Naive thymus-derived CD4-positive, alpha-beta T cell (primary cell): ENCODE measurements around the gene NUDT7. TPM values are rescaled to one million over a fixed set of nuclear protein-coding genes. Genes with fewer than 3 reads are reported as not detected.
A peak's percentile ranks its signal among the peaks of the same experiment; 100 is the strongest.

ENCODE experiments used
- ATAC-seq: fragments of 150-1000 bp; cut with Tn5 transposase; 2 replicates; pipeline ENCODE4 v1.10.0; 2021; ENCODE audit warnings: mild to moderate bottlenecking, moderate library complexity
- CTCF ChIA-PET: fragments of 350-600 bp; sonication (Branson Sonifier 250); formaldehyde crosslinking; loops from one replicate; lab custom pipeline; 2021; ENCODE audit warnings: antibody characterized with exemption; lab: Charles Lee
- POLR2A ChIA-PET: fragments of 350-600 bp; sonication (Branson Sonifier 250); formaldehyde crosslinking; loops from one replicate; lab custom pipeline; 2021; ENCODE audit warnings: antibody characterized with exemption, inconsistent platforms; lab: Charles Lee
- DNase-seq, 9 donors: peaks; one replicate each; pipeline versions ENCODE4 v3.0.0 to v3.0.0-alpha.2; 2020 to 2022; ENCODE audit warnings: mixed read lengths in 1 of 9
- H3K27ac ChIP-seq: one replicate; pipeline ENCODE4 v1.7.0; 2013; ENCODE audit warnings: mild to moderate bottlenecking, low read depth, low read length, moderate library complexity
- H3K27me3 ChIP-seq, 2 donors: one replicate each; pipeline ENCODE4 v1.7.0; 2013; ENCODE audit warnings: low read length in 2 of 2, mild to moderate bottlenecking in 2 of 2, moderate library complexity in 2 of 2; ENCODE audit not compliant: control insufficient read depth in 2 of 2, insufficient read depth in 2 of 2
- H3K36me3 ChIP-seq, 3 experiments: 1 replicate in 2 of 3; 2 replicates in 1 of 3; pipeline ENCODE4 v1.7.0; 2013; ENCODE audit warnings: low read length in 3 of 3, mild to moderate bottlenecking in 3 of 3, moderate library complexity in 1 of 3; ENCODE audit not compliant: insufficient read depth in 3 of 3, control insufficient read depth in 2 of 3
- H3K4me1 ChIP-seq, 2 donors: one replicate each; pipeline ENCODE4 v1.7.0; 2013; ENCODE audit warnings: low read length in 2 of 2, mild to moderate bottlenecking in 2 of 2, moderate library complexity in 1 of 2; ENCODE audit not compliant: control insufficient read depth in 2 of 2, insufficient read depth in 2 of 2
- H3K4me3 ChIP-seq: 2 replicates; pipeline ENCODE4 v1.7.0; 2013; ENCODE audit warnings: mild to moderate bottlenecking, low read length
- H3K9me3 ChIP-seq, 3 experiments: 1 replicate in 2 of 3; 2 replicates in 1 of 3; pipeline ENCODE4 v1.7.0; 2013; ENCODE audit warnings: low read length in 3 of 3; ENCODE audit not compliant: control insufficient read depth in 2 of 3
- H3K27ac Mint-ChIP-seq, 9 donors: one replicate each; pipeline ENCODE4 v1.8.0; 2020 to 2022; ENCODE audit warnings: mixed read lengths in 9 of 9, mild to moderate bottlenecking in 8 of 9, moderate library complexity in 5 of 9, inconsistent platforms in 2 of 9
- H3K27me3 Mint-ChIP-seq, 5 donors: one replicate each; pipeline ENCODE4 v1.8.0; 2021 to 2022; ENCODE audit warnings: mixed read lengths in 5 of 5, mild to moderate bottlenecking in 1 of 5
- H3K36me3 Mint-ChIP-seq, 5 donors: one replicate each; pipeline ENCODE4 v1.8.0; 2020 to 2022; ENCODE audit warnings: mixed read lengths in 5 of 5, mild to moderate bottlenecking in 3 of 5, inconsistent platforms in 1 of 5
- H3K4me1 Mint-ChIP-seq, 7 donors: one replicate each; pipeline ENCODE4 v1.8.0; 2020 to 2022; ENCODE audit warnings: mixed read lengths in 7 of 7, mild to moderate bottlenecking in 3 of 7, inconsistent platforms in 1 of 7
- H3K4me3 Mint-ChIP-seq, 10 donors: one replicate each; pipeline ENCODE4 v1.8.0; 2020 to 2022; ENCODE audit warnings: mild to moderate bottlenecking in 10 of 10, mixed read lengths in 10 of 10, moderate library complexity in 6 of 10, inconsistent platforms in 2 of 10
- H3K9me3 Mint-ChIP-seq, 11 donors: one replicate each; pipeline ENCODE4 v1.8.0; 2020 to 2022; ENCODE audit warnings: mixed read lengths in 11 of 11, mild to moderate bottlenecking in 4 of 11, inconsistent platforms in 1 of 11, moderate library complexity in 1 of 11
- intact Hi-C, 2 donors: fragments of 100-400 bp; cut with micrococcal nuclease; formaldehyde crosslinking; loops; one replicate each; pipeline ENCODE4 v1.15.1; 2023
- polyA plus RNA-seq, 2 donors: library from polyadenylated mRNA; unstranded; fragments of 300-500 nt; fragmentation: Illumina TruSeq; gene quantifications; one replicate each; pipeline ENCODE4 v1.2.3, GENCODE V29; 2021
- total RNA-seq, 6 experiments: library from RNA in 5 of 6; stranded (reverse) in 5 of 6; gene quantifications; 1 replicate in 5 of 6; 2 replicates in 1 of 6; pipeline ENCODE4 v1.2.3 and lab custom pipeline; 2021 to 2026

NUDT7 gene
- total RNA-seq, result 10 to 100 TPM in 2 of 5 experiments, 1 to 10 TPM in 3; 2.1 to 10.9 (median 8.2) TPM
- polyA plus RNA-seq, result 10 to 100 TPM; 10.6 to 22.8 TPM
- total RNA-seq (lab: John Stamatoyannopoulos, UW), result 2.4 reads per million, percentile 12 among the genes with 10 or more reads in this experiment

- H3K9me3 Mint-ChIP-seq, result peaks cover 0 to 5% (median 0%) of the 10 kb centered on the region in 11 donors
- H3K4me3 ChIP-seq, result peak within 1 kb of the TSS; percentile 76
- CTCF ChIA-PET, result interaction anchor here (1.0 kb wide), 1 partner anchor 49 kb away, joined by 3 read pairs; no protein-coding TSS in a partner anchor
- ATAC-seq (peak; percentile 98), DNase-seq (peak; percentile 78 to 98 (median 88))
- peaks cover 5 to 9% of the 10 kb centered on the region in 2 donors for H3K4me1 ChIP-seq
- H3K4me1 Mint-ChIP-seq, result peaks cover 7 to 21% (median 15%) of the 10 kb centered on the region in 7 donors
- POLR2A ChIA-PET, result no interaction called here
- intact Hi-C loops, result loop anchor here (1.0 to 2.0 kb wide), 6 partner anchors 48 to 532 kb away; partner anchors contain the start of gene WWOX (in 2 of the 2)
- no peaks in the 10 kb centered on the region for H3K27me3 Mint-ChIP-seq
- H3K27me3 ChIP-seq, result no peaks in the 10 kb centered on the region
- H3K27ac ChIP-seq, result peak within 1 kb of the TSS; percentile 71
- no peaks in the 10 kb centered on the region for H3K36me3 ChIP-seq
- peak within 1 kb of the TSS; percentile 86 to 94 (median 90) for H3K4me3 Mint-ChIP-seq
- peak within 1 kb of the TSS; percentile 51 to 91 (median 85) for H3K27ac Mint-ChIP-seq
- peaks cover 6 to 17% (median 8%) of the 10 kb centered on the region in 5 donors for H3K36me3 Mint-ChIP-seq
- H3K9me3 ChIP-seq, result no peaks in the 10 kb centered on the region
These were observed at the start of gene NUDT7 for GRCh38 chr16:77722309-77723107. Gene NUDT7, plus strand, starts transcription at chr16:77722514. Its CDS starts 69 bp downstream, at chr16:77722583.

GRCh38 chr16:77674888-77675287 lies 47.4 kb upstream of the NUDT7 start:
- Histone ChIP-seq H3K27me3 (no peaks in the 10 kb centered on the region), H3K9me3 (no peaks in the 10 kb centered on the region), H3K4me3 (no peak overlapping the region), H3K4me1 (no peaks in the 10 kb centered on the region), H3K27ac (no peak overlapping the region), H3K36me3 (no peaks in the 10 kb centered on the region)
- Mint-ChIP-seq H3K4me1 (no peaks in the 10 kb centered on the region), H3K27me3 (peaks cover 0 to 15% (median 8%) of the 10 kb centered on the region in 5 donors), H3K4me3 (no peak overlapping the region), H3K36me3 (no peaks in the 10 kb centered on the region), H3K27ac (no peak overlapping the region), H3K9me3 (no peaks in the 10 kb centered on the region)
- DNase-seq (no peak), ATAC-seq (no peak)
- CTCF ChIA-PET, result interaction anchor here (0.7 to 2.8 kb wide), 7 partner anchors 18 to 328 kb away, joined by 3 to 12 read pairs (median 4); no protein-coding TSS in a partner anchor
- intact Hi-C loops, result loop anchor here (1.0 to 10.0 kb wide), 7 partner anchors 48 to 424 kb away; partner anchors contain the start of genes WWOX (in 2 of the 2) and NUDT7 (in 1 of the 2)
- POLR2A ChIA-PET, result no interaction called here

- H3K4me1 ChIP-seq, result no peaks in the 10 kb centered on the region
- H3K27ac Mint-ChIP-seq, result no peak overlapping the region
- ChIA-PET CTCF (interaction anchor here (0.8 to 2.8 kb wide), 7 partner anchors 26 to 424 kb away, joined by 3 to 12 read pairs (median 4); partner anchors contain the start of gene WWOX), POLR2A (no interaction called here)
- H3K27me3 ChIP-seq, result no peaks in the 10 kb centered on the region
- no peak overlapping the region for H3K4me3 ChIP-seq
- no peaks in the 10 kb centered on the region for H3K9me3 ChIP-seq
- no peaks in the 10 kb centered on the region for H3K9me3 Mint-ChIP-seq
- intact Hi-C loops, result loop anchor here (1.0 to 10.0 kb wide), 8 partner anchors 47 to 559 kb away; partner anchors contain the start of genes WWOX (in 2 of the 2) and NUDT7 (in 1 of the 2)
- peak; percentile 87 for ATAC-seq
- peak; percentile 12 to 69 (median 54) for DNase-seq
- H3K36me3 ChIP-seq, result no peaks in the 10 kb centered on the region
- H3K4me3 Mint-ChIP-seq, result no peak overlapping the region
- no peaks in the 10 kb centered on the region for H3K4me1 Mint-ChIP-seq
- H3K27ac ChIP-seq, result no peak overlapping the region
- no peaks in the 10 kb centered on the region for H3K36me3 Mint-ChIP-seq
- peaks cover 0 to 10% (median 7%) of the 10 kb centered on the region in 5 donors for H3K27me3 Mint-ChIP-seq
These were observed 46.6 kb upstream of the NUDT7 start for GRCh38 chr16:77675464-77676324.

DNA sequence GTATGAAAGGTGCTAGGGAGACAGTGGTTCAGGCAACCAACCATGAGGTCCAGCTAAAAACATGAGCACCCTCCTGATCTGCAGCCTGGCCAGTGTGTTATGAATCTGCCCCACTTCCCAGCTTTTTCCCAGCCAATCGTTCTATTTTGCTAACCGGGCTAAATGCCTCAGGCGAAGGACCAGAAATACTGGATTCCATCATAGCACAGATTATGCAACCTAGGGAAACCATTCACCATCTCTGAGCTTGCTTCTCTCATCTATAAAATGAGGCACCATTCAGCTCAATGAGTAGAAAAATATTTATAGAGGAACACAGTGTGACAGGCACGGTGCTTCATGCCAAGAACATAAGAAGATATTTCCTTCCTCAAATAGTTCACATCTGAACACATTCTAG lies 45.2 kb upstream of the NUDT7 start:
- Mint-ChIP-seq H3K4me1 (no peaks in the 10 kb centered on the region), H3K27me3 (peaks cover 0 to 10% (median 6%) of the 10 kb centered on the region in 5 donors), H3K4me3 (no peak overlapping the region), H3K27ac (no peak overlapping the region), H3K36me3 (no peaks in the 10 kb centered on the region), H3K9me3 (no peaks in the 10 kb centered on the region)
- no peak for DNase-seq
- H3K4me3 ChIP-seq, result no peak overlapping the region
- no peak overlapping the region for H3K27ac ChIP-seq
- POLR2A ChIA-PET, result no interaction called here
- H3K27me3 ChIP-seq, result no peaks in the 10 kb centered on the region
- no peaks in the 10 kb centered on the region for H3K9me3 ChIP-seq
- CTCF ChIA-PET, result interaction anchor here (0.6 to 1.6 kb wide), 5 partner anchors 296 to 422 kb away, joined by 3 to 5 read pairs (median 4); partner anchors contain the start of gene WWOX
- H3K4me1 ChIP-seq, result no peaks in the 10 kb centered on the region
- H3K36me3 ChIP-seq, result no peaks in the 10 kb centered on the region
- intact Hi-C loops, result loop anchor here (2.0 to 10.0 kb wide), 4 partner anchors 105 to 558 kb away; partner anchors contain the start of gene WWOX (in 1 of the 2)
- ATAC-seq, result no peak

DNA sequence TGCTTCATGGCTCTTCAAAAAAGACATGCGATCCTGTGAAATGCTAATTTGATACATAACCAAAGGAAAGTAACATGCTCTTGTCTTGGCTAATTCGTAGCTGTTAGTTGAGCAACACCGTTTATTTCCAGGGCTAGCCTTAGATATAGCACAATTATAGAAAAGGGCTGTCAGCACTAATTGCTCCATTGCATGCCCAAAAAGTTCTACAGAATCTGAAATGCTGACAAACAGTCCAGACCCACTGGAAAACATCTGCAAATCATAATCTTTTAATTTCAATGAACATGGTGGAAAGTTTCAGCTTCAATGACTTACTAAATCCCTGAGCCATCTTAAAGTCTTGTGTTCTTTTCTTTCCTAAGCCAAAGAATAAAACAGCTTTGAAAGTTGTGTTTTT lies 42.9 kb upstream of the NUDT7 start:
- DNase-seq (no peak), ATAC-seq (no peak)
- peaks cover 4 to 10% (median 5%) of the 10 kb centered on the region in 5 donors for H3K27me3 Mint-ChIP-seq
- no peaks in the 10 kb centered on the region for H3K4me1 ChIP-seq
- H3K9me3 Mint-ChIP-seq, result no peaks in the 10 kb centered on the region
- ChIA-PET POLR2A (no interaction called here), CTCF (interaction anchor here (0.6 kb wide), 1 partner anchor 589 kb away, joined by 3 read pairs; no protein-coding TSS in a partner anchor)
- H3K9me3 ChIP-seq, result no peaks in the 10 kb centered on the region
- no peaks in the 10 kb centered on the region for H3K36me3 ChIP-seq
- H3K4me1 Mint-ChIP-seq, result no peaks in the 10 kb centered on the region
- H3K4me3 Mint-ChIP-seq, result no peak overlapping the region
- no peaks in the 10 kb centered on the region for H3K36me3 Mint-ChIP-seq
- intact Hi-C loops, result loop anchor here (5.0 to 10.0 kb wide), 3 partner anchors 103 to 415 kb away; partner anchors contain the start of gene WWOX (in 1 of the 2)
- no peak overlapping the region for H3K4me3 ChIP-seq
- no peaks in the 10 kb centered on the region for H3K27me3 ChIP-seq
- no peak overlapping the region for H3K27ac ChIP-seq
- no peak overlapping the region for H3K27ac Mint-ChIP-seq

- no peaks in the 10 kb centered on the region for H3K27me3 ChIP-seq
- CTCF ChIA-PET, result interaction anchor here (0.6 kb wide), 1 partner anchor 588 kb away, joined by 3 read pairs; no protein-coding TSS in a partner anchor
- peaks cover 4 to 7% (median 5%) of the 10 kb centered on the region in 5 donors for H3K27me3 Mint-ChIP-seq
- H3K9me3 ChIP-seq, result no peaks in the 10 kb centered on the region
- no peak overlapping the region for H3K4me3 Mint-ChIP-seq
- no peaks in the 10 kb centered on the region for H3K4me1 ChIP-seq
- no peaks in the 10 kb centered on the region for H3K9me3 Mint-ChIP-seq
- ATAC-seq, result no peak
- no peak overlapping the region for H3K4me3 ChIP-seq
- no peak overlapping the region for H3K27ac Mint-ChIP-seq
- H3K36me3 ChIP-seq, result no peaks in the 10 kb centered on the region
- no peak overlapping the region for H3K27ac ChIP-seq
- intact Hi-C loops, result loop anchor here (5.0 to 10.0 kb wide), 3 partner anchors 102 to 415 kb away; partner anchors contain the start of gene WWOX (in 1 of the 2)
- no peak for DNase-seq
- H3K4me1 Mint-ChIP-seq, result no peaks in the 10 kb centered on the region
- POLR2A ChIA-PET, result no interaction called here
- H3K36me3 Mint-ChIP-seq, result no peaks in the 10 kb centered on the region
These were observed 42.4 kb upstream of the NUDT7 start for GRCh38 chr16:77679901-77680300.
